GM23338 (cell line): Measurements from ENCODE around the gene SOX1.

ENCODE experiments used
- EZH2 ChIP-seq: fragments of 200-600 bp; sonication (generic); IDR thresholded peaks from one replicate; pipeline ENCODE4 v1.8.0; 2017; ENCODE audit warnings: antibody characterized with exemption, mild to moderate bottlenecking, low read depth; ENCODE audit not compliant: unreplicated experiment
- EZH2phosphoT487 ChIP-seq: fragments of 200-600 bp; sonication (generic); IDR thresholded peaks from one replicate; pipeline ENCODE4 v1.8.1; 2018; ENCODE audit warnings: antibody characterized with exemption; ENCODE audit not compliant: unreplicated experiment
- POLR2AphosphoS5 ChIP-seq: IDR thresholded peaks from 2 replicates; pipeline ENCODE4 v1.6.1; 2016; ENCODE audit warnings: antibody characterized with exemption, low read depth
- TF ChIP-seq, protein P1 (sequence below), 2 experiments: fragments of 200-600 bp in 1 of 2; sonication (generic) in 1 of 2; conservative IDR thresholded peaks; 2 replicates each; pipeline versions ENCODE4 v1.5.1 to v1.6.1; 2016 to 2017; ENCODE audit warnings: antibody characterized with exemption in 2 of 2, low read depth in 2 of 2, mild to moderate bottlenecking in 2 of 2, moderate library complexity in 1 of 2

DNA sequence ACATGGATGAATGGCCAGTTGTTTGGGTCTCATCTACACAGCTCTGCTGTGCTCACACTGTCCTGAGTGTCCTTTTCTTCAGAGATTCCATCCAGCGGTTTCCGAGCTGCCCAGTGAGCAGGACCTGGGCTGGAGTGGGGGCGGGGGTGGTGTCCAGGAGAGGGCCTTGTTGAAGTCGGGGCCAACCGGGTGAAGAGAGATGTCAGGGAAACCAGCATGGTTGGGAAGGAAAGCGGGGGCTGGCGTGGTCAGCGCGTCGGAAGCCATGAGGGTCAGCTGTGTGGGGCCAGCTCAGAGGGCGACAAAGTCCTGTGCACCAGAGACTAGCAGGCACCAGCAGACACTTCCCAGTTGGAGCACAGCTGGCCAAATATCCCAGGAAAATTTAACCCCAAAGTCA, 37.8 kb upstream of the SOX1 start:
- TF ChIP-seq, protein P1, sequence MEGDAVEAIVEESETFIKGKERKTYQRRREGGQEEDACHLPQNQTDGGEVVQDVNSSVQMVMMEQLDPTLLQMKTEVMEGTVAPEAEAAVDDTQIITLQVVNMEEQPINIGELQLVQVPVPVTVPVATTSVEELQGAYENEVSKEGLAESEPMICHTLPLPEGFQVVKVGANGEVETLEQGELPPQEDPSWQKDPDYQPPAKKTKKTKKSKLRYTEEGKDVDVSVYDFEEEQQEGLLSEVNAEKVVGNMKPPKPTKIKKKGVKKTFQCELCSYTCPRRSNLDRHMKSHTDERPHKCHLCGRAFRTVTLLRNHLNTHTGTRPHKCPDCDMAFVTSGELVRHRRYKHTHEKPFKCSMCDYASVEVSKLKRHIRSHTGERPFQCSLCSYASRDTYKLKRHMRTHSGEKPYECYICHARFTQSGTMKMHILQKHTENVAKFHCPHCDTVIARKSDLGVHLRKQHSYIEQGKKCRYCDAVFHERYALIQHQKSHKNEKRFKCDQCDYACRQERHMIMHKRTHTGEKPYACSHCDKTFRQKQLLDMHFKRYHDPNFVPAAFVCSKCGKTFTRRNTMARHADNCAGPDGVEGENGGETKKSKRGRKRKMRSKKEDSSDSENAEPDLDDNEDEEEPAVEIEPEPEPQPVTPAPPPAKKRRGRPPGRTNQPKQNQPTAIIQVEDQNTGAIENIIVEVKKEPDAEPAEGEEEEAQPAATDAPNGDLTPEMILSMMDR (conservative IDR thresholded peaks at IDR 0.05; ENCODE audit: low read depth in 2 of 2): no peak
- TF ChIP-seq POLR2AphosphoS5 (no peak), EZH2 (no peak), EZH2phosphoT487 (no peak)
